ENCODE measurements around the gene PRKG1.
"Not testable (repeated sequence)": the region's sequence is repeated elsewhere in the genome, so short reads cannot be mapped to it uniquely, and the experiment has no call there.

The PRKG1 gene

DNA sequence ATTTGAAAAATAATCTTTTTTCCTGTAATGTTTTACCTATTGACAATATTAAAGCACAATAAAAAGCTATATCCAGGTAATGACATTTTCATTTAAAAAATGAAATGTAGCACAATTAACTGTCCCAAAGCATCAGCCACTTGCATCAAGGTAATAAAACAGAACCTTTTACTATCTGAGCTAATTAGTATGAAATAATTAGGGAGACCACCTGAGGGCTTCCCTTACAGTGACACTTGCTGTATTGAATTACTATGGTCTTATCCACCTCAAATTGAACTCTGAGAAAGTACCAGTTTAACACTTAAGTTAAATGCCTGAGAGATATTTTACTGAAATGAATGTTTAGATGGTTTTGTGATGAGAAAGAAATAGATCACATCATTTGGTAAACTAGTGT lies 1120.4 kb downstream of the PRKG1 start:
- FAIRE-seq (no peak), DNase-seq (ENCODE audit: insufficient read length, low spot score) (no peak)
- TF ChIP-seq POU2F2 (IDR thresholded peaks at IDR 0.05; ENCODE audit: low read depth, low read length) (no peak), POLR2A (IDR thresholded peaks at IDR 0.05; ENCODE audit: low read depth, low read length) (no peak), SPI1 (IDR thresholded peaks at IDR 0.05; ENCODE audit: low read depth, low read length) (no peak), TAF1 (IDR thresholded peaks at IDR 0.05; ENCODE audit: low read depth, low read length) (no peak)

DNA sequence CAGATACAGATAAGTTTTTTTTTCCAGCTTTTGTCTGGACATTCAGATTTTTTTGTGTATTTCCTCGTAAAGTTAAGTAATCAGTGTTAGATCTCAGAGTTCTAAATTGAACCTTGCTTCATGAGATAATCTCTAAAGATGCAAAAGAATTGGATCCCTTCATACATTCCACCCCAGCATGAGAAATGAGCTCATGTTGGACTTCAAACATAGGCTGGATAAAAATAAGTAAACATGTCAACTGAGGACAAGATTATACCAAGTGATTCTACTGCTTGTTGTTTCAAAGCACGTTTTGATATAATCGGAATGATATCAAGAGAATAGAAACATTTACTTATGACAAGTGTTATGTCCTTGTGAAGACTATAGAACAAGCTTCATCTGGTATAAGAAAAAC lies 1122.8 kb downstream of the PRKG1 start:
- DNase-seq (ENCODE audit: insufficient read length, low spot score) (no peak), FAIRE-seq (no peak)
- TF ChIP-seq POLR2AphosphoS5 (IDR thresholded peaks at IDR 0.05; ENCODE audit: low read depth, low read length) (no peak), SPI1 (IDR thresholded peaks at IDR 0.05; ENCODE audit: low read depth, low read length) (no peak), PAX5 (IDR thresholded peaks at IDR 0.05; ENCODE audit: insufficient read depth, low read length, severe bottlenecking) (no peak), POLR2A (IDR thresholded peaks at IDR 0.05; ENCODE audit: low read depth, low read length) (no peak), TAF1 (IDR thresholded peaks at IDR 0.05; ENCODE audit: low read depth, low read length) (no peak), POU2F2 (IDR thresholded peaks at IDR 0.05; ENCODE audit: low read depth, low read length) (no peak)

DNA sequence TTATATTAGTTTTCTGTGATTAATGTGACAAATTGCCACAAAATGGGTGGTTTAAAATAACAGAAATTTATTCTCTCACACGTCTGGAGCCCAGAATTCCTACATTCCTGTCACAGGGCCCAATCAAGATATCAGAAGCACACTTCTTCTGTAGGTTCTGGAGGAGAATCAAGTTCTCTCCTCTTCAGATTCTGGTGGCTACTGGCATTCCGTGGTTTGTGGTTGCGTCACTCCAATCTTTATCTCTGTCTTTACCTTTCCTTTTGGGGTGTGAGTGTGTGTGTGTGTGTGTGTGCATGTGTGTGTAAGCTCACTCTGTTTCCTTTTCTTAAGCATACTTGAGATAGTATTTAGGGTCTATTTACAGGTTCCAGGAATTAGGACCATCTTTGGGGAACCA lies 1124.3 kb downstream of the PRKG1 start:
- FAIRE-seq, result no peak
- no peak for DNase-seq (ENCODE audit: insufficient read length, low spot score)
- TF ChIP-seq SPI1 (IDR thresholded peaks at IDR 0.05; ENCODE audit: low read depth, low read length), result no peak
- no peak for TF ChIP-seq POLR2AphosphoS5 (IDR thresholded peaks at IDR 0.05; ENCODE audit: low read depth, low read length)
- no peak for TF ChIP-seq PAX5 (IDR thresholded peaks at IDR 0.05; ENCODE audit: insufficient read depth, low read length, severe bottlenecking)
- TF ChIP-seq POLR2A (IDR thresholded peaks at IDR 0.05; ENCODE audit: low read depth, low read length), result no peak
- TF ChIP-seq POU2F2 (IDR thresholded peaks at IDR 0.05; ENCODE audit: low read depth, low read length), result no peak
- no peak for TF ChIP-seq TAF1 (IDR thresholded peaks at IDR 0.05; ENCODE audit: low read depth, low read length)

DNA sequence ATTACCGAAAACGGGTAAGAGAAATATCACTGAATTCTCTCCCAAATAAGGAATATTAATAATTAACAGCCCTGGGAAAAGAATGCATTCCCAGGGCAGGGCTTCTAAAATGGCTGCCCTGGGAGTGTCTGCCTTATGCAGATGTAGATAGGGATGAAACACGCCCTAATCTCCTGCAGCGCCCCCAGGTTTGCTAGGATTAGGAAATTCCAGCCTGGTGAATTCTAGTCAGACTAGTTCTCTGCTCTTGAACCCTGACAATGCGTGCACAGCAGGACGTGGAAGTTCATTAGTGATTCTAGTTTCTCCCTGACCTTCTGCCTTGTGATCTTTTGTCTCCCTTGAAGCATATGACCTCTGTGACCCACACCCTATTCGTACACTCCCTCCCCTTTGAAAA lies 1130.6 kb downstream of the PRKG1 start:
- FAIRE-seq, result not testable (repeated sequence)

DNA sequence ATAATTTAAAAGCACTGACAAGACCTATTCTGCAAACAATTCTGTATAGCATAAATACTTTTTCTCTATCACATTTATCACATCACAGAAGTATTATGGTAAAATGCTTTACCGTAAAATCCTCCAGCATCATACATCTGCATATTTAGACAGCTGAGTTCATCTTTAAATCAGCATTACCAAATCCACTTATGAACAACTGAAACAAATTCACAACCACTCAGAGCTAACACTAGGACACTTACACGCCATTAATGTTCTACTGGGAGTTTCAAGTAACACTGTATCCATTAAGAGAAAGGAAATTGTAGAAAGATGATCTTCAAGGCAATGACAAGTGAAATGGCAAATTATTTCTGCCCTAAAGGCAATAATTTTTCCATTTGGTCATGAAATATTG lies 1134.1 kb downstream of the PRKG1 start:
- no peak for TF ChIP-seq SPI1 (IDR thresholded peaks at IDR 0.05; ENCODE audit: low read depth, low read length)
- TF ChIP-seq PAX5 (IDR thresholded peaks at IDR 0.05; ENCODE audit: insufficient read depth, low read length, severe bottlenecking), result no peak
- TF ChIP-seq POLR2AphosphoS5 (IDR thresholded peaks at IDR 0.05; ENCODE audit: low read depth, low read length), result no peak
- no peak for TF ChIP-seq POU2F2 (IDR thresholded peaks at IDR 0.05; ENCODE audit: low read depth, low read length)
- no peak for TF ChIP-seq POLR2A (IDR thresholded peaks at IDR 0.05; ENCODE audit: low read depth, low read length)
- no peak for TF ChIP-seq TAF1 (IDR thresholded peaks at IDR 0.05; ENCODE audit: low read depth, low read length)
- no peak for DNase-seq (ENCODE audit: insufficient read length, low spot score)
- FAIRE-seq, result no peak

More for the DNA sequence above, 1130.6 kb downstream of the PRKG1 start:
- DNase-seq (ENCODE audit: insufficient read length, low spot score), result not testable (repeated sequence)

DNA sequence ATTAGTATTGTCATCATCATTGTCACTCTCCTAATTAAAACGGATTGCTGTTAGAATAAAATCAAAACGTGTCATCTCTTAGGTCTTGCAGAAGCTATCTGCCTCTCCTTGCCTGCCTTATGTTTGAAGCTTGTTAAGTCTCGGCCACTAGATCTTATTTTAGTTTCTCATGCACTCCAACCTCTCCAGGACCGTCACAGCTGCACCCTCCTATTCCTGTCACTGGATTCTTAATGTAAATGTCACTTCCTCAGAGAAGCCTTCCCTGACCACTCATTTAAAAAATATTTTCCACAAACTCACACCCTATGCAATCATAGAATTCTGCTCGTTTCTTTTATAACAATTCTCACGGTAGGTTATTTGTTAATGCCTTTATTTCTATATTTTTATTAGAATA lies 1135.9 kb downstream of the PRKG1 start:
- no peak for FAIRE-seq

DNA sequence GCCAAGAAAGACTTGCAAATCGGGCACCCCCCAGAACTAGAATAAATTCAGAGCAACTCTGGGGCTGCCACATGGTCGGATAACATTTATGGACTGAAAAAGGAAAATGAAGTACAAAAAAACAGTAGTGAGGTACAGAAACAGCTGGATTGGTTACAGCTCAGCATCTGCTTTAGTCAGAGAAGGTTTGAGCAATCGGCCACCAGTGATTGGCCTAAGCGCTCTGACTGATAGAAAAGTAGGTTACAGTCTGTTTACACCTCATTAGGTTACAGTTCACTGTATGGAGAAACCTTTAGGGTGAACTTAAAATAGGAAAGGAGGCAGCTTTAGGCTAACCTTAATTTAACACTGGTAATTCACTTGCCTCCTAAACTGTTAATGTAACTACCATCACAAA lies 1137.8 kb downstream of the PRKG1 start:
- TF ChIP-seq SPI1 (IDR thresholded peaks at IDR 0.05; ENCODE audit: low read depth, low read length), result no peak
- TF ChIP-seq PAX5 (IDR thresholded peaks at IDR 0.05; ENCODE audit: insufficient read depth, low read length, severe bottlenecking), result no peak
- no peak for DNase-seq (ENCODE audit: insufficient read length, low spot score)
- no peak for FAIRE-seq

More for the DNA sequence above, 1135.9 kb downstream of the PRKG1 start:
- no peak for TF ChIP-seq PAX5 (IDR thresholded peaks at IDR 0.05; ENCODE audit: insufficient read depth, low read length, severe bottlenecking)
- TF ChIP-seq SPI1 (IDR thresholded peaks at IDR 0.05; ENCODE audit: low read depth, low read length), result no peak
- TF ChIP-seq TAF1 (IDR thresholded peaks at IDR 0.05; ENCODE audit: low read depth, low read length), result no peak
- no peak for TF ChIP-seq POU2F2 (IDR thresholded peaks at IDR 0.05; ENCODE audit: low read depth, low read length)
- no peak for TF ChIP-seq POLR2A (IDR thresholded peaks at IDR 0.05; ENCODE audit: low read depth, low read length)
- TF ChIP-seq POLR2AphosphoS5 (IDR thresholded peaks at IDR 0.05; ENCODE audit: low read depth, low read length), result no peak
- DNase-seq (ENCODE audit: insufficient read length, low spot score), result no peak

DNA sequence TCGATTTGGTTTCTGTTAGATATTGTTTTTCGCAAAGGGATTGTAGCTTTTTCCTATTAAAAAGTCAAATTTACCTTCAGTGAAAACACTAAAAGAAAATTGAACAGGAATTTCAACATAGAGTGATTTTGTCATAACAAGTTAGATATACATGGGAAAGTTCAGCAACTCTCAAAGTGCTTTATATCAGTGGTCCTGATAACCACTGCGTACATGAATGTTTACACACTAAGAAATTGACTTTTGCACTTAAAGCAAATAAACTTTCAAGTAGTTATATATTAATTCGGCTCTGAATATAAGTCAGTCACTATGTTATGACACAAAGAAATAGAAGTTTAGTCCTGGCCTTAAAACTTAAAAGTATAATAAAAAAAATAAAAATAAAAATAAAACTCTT lies 1138.5 kb downstream of the PRKG1 start:
- no peak for DNase-seq (ENCODE audit: insufficient read length, low spot score)
- TF ChIP-seq POU2F2 (IDR thresholded peaks at IDR 0.05; ENCODE audit: low read depth, low read length), result no peak
- TF ChIP-seq POLR2A (IDR thresholded peaks at IDR 0.05; ENCODE audit: low read depth, low read length), result no peak
- TF ChIP-seq PAX5 (IDR thresholded peaks at IDR 0.05; ENCODE audit: insufficient read depth, low read length, severe bottlenecking), result no peak
- TF ChIP-seq SPI1 (IDR thresholded peaks at IDR 0.05; ENCODE audit: low read depth, low read length), result no peak
- TF ChIP-seq TAF1 (IDR thresholded peaks at IDR 0.05; ENCODE audit: low read depth, low read length), result no peak
- TF ChIP-seq POLR2AphosphoS5 (IDR thresholded peaks at IDR 0.05; ENCODE audit: low read depth, low read length), result no peak
- no peak for FAIRE-seq

DNA sequence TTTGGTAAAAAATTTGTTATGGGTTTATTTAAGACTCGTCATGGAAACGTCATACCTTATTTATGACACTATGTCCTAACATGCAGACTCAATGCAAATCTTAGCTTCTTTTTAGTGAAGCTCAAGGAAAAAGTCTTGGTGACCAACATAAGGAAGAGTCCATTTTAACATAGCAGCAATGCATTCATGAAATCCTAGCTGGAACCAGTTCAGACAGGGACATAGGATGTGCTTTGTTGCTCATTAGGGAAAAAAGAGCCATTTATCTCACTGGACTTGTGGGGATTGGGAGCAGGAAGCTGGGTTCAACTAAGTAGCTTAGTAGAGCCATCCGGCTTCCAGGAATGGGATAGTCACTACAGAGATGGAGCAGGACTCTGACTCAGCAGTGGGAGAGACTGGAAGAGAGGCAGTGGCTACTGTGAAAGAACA lies 1139.0 kb downstream of the PRKG1 start:
- FAIRE-seq (no peak), DNase-seq (ENCODE audit: insufficient read length, low spot score) (no peak)
- TF ChIP-seq POU2F2 (IDR thresholded peaks at IDR 0.05; ENCODE audit: low read depth, low read length), result no peak
- TF ChIP-seq POLR2AphosphoS5 (IDR thresholded peaks at IDR 0.05; ENCODE audit: low read depth, low read length), result no peak
- TF ChIP-seq SPI1 (IDR thresholded peaks at IDR 0.05; ENCODE audit: low read depth, low read length), result no peak
- TF ChIP-seq PAX5 (IDR thresholded peaks at IDR 0.05; ENCODE audit: insufficient read depth, low read length, severe bottlenecking), result no peak
- TF ChIP-seq POLR2A (IDR thresholded peaks at IDR 0.05; ENCODE audit: low read depth, low read length), result no peak
- no peak for TF ChIP-seq TAF1 (IDR thresholded peaks at IDR 0.05; ENCODE audit: low read depth, low read length)

DNA sequence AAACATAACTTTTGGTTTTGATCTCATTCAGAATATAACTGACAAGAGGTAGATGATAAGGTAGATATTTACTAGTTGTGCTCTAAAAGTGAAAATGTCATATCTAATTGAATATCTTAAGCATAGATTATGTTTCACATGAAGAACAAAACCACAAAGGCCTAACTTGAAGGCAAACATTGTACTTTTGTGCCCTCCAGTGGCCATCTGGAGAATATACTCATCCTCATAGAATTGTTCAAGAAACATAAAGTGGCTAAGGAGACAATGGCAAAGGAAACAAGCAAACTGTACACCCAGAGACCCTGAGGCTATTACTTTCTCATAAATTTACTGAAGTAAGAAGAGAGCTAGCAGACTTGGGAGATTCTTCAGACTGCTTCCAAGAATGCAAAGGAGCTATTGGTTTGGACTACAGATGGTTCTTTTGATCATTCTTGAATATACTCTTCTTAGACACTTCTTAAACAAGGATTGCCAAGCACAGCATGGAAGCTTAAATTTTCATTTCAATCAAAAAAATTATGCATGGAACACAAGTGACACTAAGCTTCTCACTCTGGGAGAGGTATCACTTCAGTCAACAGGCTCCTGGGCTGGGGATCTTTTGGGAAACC lies 1141.6 kb downstream of the PRKG1 start:
- DNase-seq (ENCODE audit: insufficient read length, low spot score) (no peak), FAIRE-seq (peak; percentile 94)
- TF ChIP-seq SPI1 (IDR thresholded peaks at IDR 0.05; ENCODE audit: low read depth, low read length), result no peak
- TF ChIP-seq PAX5 (IDR thresholded peaks at IDR 0.05; ENCODE audit: insufficient read depth, low read length, severe bottlenecking), result no peak
- no peak for TF ChIP-seq TAF1 (IDR thresholded peaks at IDR 0.05; ENCODE audit: low read depth, low read length)
- TF ChIP-seq POLR2A (IDR thresholded peaks at IDR 0.05; ENCODE audit: low read depth, low read length), result no peak
- TF ChIP-seq POU2F2 (IDR thresholded peaks at IDR 0.05; ENCODE audit: low read depth, low read length), result no peak
- TF ChIP-seq POLR2AphosphoS5 (IDR thresholded peaks at IDR 0.05; ENCODE audit: low read depth, low read length), result no peak

Measured in GM12891 (cell line).